ENCODE data around the gene OR4B1. TPM values are rescaled to one million over a fixed set of nuclear protein-coding genes. Genes with fewer than 3 reads are reported as not detected.
"Not testable (repeated sequence)": the region's sequence is repeated elsewhere in the genome, so short reads cannot be mapped to it uniquely, and the experiment has no call there.

The OR4B1 gene
- total and polyA plus RNA-seq, 2 experiments from 2014 or later: not detected

DNA sequence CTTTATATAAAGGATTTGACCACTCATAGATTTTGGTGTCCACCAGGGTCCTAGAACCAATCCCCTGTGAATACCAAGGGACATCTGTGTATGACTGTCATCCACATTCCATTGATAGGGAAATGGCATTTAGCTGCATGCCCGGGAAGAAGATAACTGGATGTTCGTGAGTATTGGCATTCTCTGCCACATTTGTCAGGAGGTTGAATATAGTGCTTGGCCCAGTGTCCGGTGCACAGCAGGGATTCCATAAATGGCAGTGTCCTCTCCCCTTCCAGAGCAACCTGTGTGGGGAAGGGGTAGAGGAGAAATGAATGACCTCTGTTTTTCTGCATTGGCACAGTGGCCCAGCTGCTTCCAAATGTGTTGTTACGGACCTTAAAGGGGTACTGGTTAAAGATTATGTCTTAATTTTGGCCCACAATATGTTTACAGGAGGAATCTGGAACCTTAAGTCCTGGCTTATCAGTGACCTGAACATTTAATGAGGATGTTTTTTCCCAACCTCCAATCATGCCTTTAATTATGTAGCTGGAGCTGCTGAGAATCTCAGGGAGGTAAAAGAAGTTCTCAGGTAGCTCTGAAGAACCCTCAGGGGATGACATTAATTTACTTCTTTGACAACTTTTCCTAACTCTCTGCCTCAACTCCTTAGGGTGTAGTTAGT is 33.6 kb upstream of the OR4B1 start:
- Histone ChIP-seq H3K27ac (ENCODE audit: low read depth) (no peak overlapping the region), H3K27me3 (ENCODE audit: insufficient read depth) (no peaks in the 10 kb centered on the region), H3K79me2 (replicated peaks; ENCODE audit: insufficient read depth) (no peaks in the 10 kb centered on the region), H3K4me1 (ENCODE audit: insufficient read depth) (no peaks in the 10 kb centered on the region), H3K4me3 (no peak overlapping the region), H3K36me3 (ENCODE audit: insufficient read depth) (no peaks in the 10 kb centered on the region; the same call in 1 of the 2 replicates), H2AFZ (no peak overlapping the region), H3F3A (replicated peaks; ENCODE audit: low read depth) (no peaks in the 10 kb centered on the region), H3K4me2 (no peak overlapping the region), H3K9me2 (ENCODE audit: insufficient read depth) (no peaks in the 10 kb centered on the region), H4K20me1 (replicated peaks; ENCODE audit: insufficient read depth) (no peaks in the 10 kb centered on the region)
- Mint-ChIP-seq H3K4me3 (no peak overlapping the region), H3K36me3 (ENCODE audit: low read depth) (peaks cover 8% of the 10 kb centered on the region; the same call in 2 of the 3 replicates), H3K4me1 (no peaks in the 10 kb centered on the region), H3K27me3 (ENCODE audit: insufficient read depth, low read depth, poor library complexity) (peaks cover 3% of the 10 kb centered on the region), H3K27ac (no peak overlapping the region), H3K9me3 (peaks cover 81% of the 10 kb centered on the region)
- ATAC-seq (no peak), DNase-seq (ENCODE audit: low spot score) (no peak)
- no peak for TF ChIP-seq JUNB (IDR thresholded peaks at IDR 0.05; ENCODE audit: unreplicated experiment)
- TF ChIP-seq NANOG (IDR thresholded peaks at IDR 0.05; ENCODE audit: borderline replicate concordance): no peak
- TF ChIP-seq REST (IDR thresholded peaks at IDR 0.05; ENCODE audit: unreplicated experiment): no peak
- TF ChIP-seq EZH2phosphoT487 (IDR thresholded peaks at IDR 0.05; ENCODE audit: unreplicated experiment): no peak
- TF ChIP-seq POLR2AphosphoS5 (IDR thresholded peaks at IDR 0.05; ENCODE audit: low read depth): no peak
- no peak for TF ChIP-seq STAT1 (IDR thresholded peaks at IDR 0.05; ENCODE audit: unreplicated experiment)
- no peak for TF ChIP-seq CREB1 (CRISPR knock-in tag; IDR thresholded peaks at IDR 0.05; ENCODE audit: low read depth)

DNA sequence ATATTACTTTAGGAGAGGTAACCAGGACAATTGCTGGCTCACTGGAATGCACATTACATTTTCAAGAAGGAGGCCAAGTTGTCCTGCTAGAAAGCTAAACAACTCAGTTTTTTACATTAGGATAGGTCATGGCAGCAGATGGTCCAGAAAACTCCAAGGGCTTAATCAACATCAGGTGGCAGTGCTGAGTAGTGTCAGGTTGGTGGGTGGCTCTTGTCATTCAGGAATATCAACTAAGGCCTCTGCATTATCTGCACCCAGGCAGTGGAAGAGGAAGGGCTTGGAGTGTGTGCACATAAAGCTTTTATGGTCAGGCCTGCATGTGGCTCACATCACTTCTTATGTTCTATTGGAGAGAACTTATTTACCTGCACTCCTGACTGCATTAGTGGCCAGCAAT is 32.2 kb upstream of the OR4B1 start:
- DNase-seq (ENCODE audit: low spot score): no peak
- Histone ChIP-seq H2AFZ (no peak overlapping the region), H3K4me2 (no peak overlapping the region), H3K27ac (ENCODE audit: low read depth) (no peak overlapping the region), H3F3A (replicated peaks; ENCODE audit: low read depth) (no peaks in the 10 kb centered on the region), H3K9me2 (ENCODE audit: insufficient read depth) (no peaks in the 10 kb centered on the region), H3K4me3 (no peak overlapping the region), H3K36me3 (ENCODE audit: insufficient read depth) (no peaks in the 10 kb centered on the region; the same call in 1 of the 2 replicates), H4K20me1 (replicated peaks; ENCODE audit: insufficient read depth) (no peaks in the 10 kb centered on the region), H3K4me1 (ENCODE audit: insufficient read depth) (no peaks in the 10 kb centered on the region), H3K27me3 (ENCODE audit: insufficient read depth) (no peaks in the 10 kb centered on the region), H3K79me2 (replicated peaks; ENCODE audit: insufficient read depth) (no peaks in the 10 kb centered on the region)
- peaks cover 4% of the 10 kb centered on the region for H3K27me3 Mint-ChIP-seq (ENCODE audit: insufficient read depth, low read depth, poor library complexity)
- peaks cover 80% of the 10 kb centered on the region for H3K9me3 Mint-ChIP-seq
- no peak overlapping the region for H3K4me3 Mint-ChIP-seq
- no peaks in the 10 kb centered on the region for H3K4me1 Mint-ChIP-seq
- no peak for ATAC-seq
- no peak for TF ChIP-seq EZH2phosphoT487 (IDR thresholded peaks at IDR 0.05; ENCODE audit: unreplicated experiment)
- no peak for TF ChIP-seq EZH2 (IDR thresholded peaks at IDR 0.05; ENCODE audit: low read depth, unreplicated experiment)
- TF ChIP-seq CREB1 (CRISPR knock-in tag; IDR thresholded peaks at IDR 0.05; ENCODE audit: low read depth): no peak
- H3K36me3 Mint-ChIP-seq (ENCODE audit: low read depth): peaks cover 8% of the 10 kb centered on the region; the same call in 2 of the 3 replicates
- no peak overlapping the region for H3K27ac Mint-ChIP-seq

DNA sequence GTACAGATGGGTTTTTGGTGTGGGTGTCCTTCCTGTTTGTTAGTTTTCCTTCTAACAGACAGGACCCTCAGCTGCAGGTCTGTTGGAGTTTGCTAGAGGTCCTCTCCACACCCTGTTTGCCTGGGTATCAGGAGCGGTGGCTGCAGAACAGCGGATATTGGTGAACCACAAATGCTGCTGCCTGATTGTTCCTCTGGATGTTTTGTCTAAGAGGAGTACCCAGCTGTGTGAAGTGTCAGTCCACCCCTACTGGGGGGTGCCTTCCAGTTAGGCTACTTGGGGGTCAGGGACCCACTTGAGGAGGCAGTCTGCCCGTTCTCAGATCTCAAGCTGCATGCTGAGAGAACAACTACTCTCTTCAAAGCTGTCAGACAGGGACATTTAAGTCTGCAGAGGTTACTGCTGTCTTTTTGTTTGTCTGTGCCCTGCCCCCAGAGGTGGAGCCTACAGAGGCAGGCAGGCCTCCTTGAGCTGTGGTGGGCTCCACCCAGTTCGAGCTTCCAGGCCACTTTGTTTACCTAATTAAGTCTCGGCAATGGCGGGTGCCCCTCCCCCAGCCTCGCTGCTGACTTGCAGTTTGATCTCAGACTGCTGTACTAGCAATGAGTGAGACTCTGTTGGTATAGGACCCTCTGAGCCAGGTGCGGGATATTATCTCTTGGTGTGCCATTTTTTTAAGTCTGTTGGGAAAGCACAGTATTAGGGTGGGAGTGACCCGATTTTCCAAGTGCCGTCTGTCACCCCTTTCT is 25.5 kb upstream of the OR4B1 start:
- DNase-seq (ENCODE audit: low spot score); H2AFZ ChIP-seq; H3K9me2 ChIP-seq (ENCODE audit: insufficient read depth); ATAC-seq; H3K4me3 ChIP-seq; H3K27me3 Mint-ChIP-seq (ENCODE audit: insufficient read depth, low read depth, poor library complexity); H3K36me3 ChIP-seq (ENCODE audit: insufficient read depth); H3K4me1 ChIP-seq (ENCODE audit: insufficient read depth); H3K4me3 Mint-ChIP-seq; H3K4me2 ChIP-seq; H3K4me1 Mint-ChIP-seq; H4K20me1 ChIP-seq (replicated peaks; ENCODE audit: insufficient read depth); H3K79me2 ChIP-seq (replicated peaks; ENCODE audit: insufficient read depth); H3K27me3 ChIP-seq (ENCODE audit: insufficient read depth); H3K27ac Mint-ChIP-seq; H3F3A ChIP-seq (replicated peaks; ENCODE audit: low read depth); H3K27ac ChIP-seq (ENCODE audit: low read depth): not testable (repeated sequence)
- peaks cover 17% of the 10 kb centered on the region for H3K36me3 Mint-ChIP-seq (ENCODE audit: low read depth)
- peaks cover 82% of the 10 kb centered on the region for H3K9me3 Mint-ChIP-seq
